ENCODE measurements around the gene CMSS1.

The CMSS1 gene

DNA sequence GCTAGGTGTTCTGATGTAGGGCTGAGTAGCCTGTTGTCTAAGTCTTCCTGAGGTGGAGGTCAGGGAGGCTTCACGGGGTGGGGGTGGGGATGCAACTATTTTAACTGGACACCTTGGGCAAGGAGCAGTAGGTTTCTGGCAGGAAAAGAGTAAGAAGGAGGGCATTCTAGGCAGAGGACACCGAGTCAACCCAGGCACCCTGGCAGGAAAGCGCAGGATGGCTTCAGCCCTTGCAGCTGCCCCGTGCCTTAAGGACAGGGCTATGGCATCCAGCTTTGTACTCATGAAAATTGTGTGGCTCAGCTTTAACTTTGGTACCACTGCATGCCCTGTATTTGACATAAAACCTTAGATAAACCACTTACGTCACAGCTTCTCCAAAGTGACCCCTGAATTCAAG, 303.0 kb downstream of the CMSS1 start:
- no peak for FAIRE-seq

- no peak for FAIRE-seq
These were observed 304.7 kb downstream of the CMSS1 start for GRCh38 chr3:100122321-100122720.

- FAIRE-seq = no peak
These were observed 305.4 kb downstream of the CMSS1 start for GRCh38 chr3:100123112-100123511.

- no peak for FAIRE-seq
These were observed 306.6 kb downstream of the CMSS1 start for GRCh38 chr3:100124201-100124761.

- FAIRE-seq = no peak
These were observed 307.7 kb downstream of the CMSS1 start for GRCh38 chr3:100125161-100125938.

DNA sequence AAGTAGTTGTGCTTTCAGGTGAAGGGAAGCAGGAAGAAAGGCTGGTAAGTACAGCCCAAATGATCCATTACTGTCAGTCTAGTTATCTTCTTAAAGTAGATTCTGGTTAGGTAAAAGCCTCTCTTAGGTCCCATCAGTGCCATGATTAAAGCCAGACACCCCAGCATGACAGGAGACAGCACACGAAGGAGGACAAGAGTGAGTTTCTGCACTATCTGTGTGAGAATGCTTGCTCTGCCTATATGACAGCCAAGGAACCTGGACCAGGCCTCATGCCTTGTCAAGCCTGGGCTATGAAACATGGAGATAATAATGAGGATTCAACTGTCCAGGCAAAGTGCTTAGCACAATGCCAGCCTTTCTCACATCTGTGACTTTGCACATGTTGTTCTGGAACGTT, 310.1 kb downstream of the CMSS1 start:
- FAIRE-seq = no peak

DNA sequence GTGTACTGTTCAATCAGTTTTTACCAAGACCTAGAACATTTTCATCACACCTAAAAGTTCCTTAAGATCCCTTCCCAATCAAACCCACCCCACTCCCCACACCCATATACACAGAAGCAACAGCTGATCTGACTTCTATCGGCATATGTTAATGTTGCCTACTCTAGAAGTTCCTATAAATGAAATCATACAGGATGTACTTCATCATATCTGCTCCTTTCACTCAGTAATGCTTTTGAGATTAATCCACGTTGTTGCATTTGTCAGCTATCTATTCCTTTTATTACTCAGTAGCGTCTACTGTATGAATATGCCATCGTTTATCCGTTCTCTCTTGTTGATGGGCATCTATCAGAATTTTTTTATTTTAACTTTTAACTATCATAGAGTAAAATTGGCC, 310.9 kb downstream of the CMSS1 start:
- FAIRE-seq = no peak

DNA sequence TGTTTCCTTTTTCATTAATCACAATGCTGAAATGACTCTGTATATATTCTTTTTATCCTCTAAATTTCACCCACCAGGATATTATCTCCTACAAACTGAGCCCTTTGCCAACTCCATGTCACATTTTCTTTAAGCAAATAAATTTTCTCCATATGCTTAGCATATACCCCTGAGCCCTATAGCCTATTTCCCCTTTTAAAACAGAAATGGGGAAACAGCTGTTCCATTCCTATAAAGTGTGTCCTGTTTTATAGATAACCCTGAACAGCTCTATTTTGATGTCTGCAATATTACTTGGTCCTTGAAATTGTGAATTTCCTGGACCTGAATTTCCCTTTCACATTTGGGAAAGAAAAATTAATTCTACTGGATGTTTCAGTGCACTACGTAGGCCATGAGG, 312.3 kb downstream of the CMSS1 start:
- no peak for FAIRE-seq

DNA sequence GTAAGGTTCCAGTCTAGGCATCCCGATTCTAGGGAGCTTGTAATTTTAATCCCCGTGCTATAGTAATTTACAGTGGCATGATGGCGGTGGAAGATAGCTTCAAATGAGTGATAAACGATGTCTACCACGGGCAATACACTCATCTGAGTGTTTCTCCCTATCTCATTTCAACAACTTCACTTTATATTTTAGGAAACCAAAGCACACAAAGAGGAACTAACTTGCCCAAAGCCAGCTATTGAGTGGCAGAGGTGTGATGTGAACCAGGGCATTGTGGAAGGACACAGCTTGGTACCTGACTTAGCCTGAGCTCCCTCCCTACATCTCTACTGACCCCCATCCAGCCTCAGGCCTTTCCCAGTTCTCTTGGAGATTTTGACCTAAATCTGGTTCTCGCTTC, 313.6 kb downstream of the CMSS1 start:
- FAIRE-seq = no peak

GRCh38 chr3:100136921-100137320, 319.3 kb downstream of the CMSS1 start:
- no peak for FAIRE-seq

DNA sequence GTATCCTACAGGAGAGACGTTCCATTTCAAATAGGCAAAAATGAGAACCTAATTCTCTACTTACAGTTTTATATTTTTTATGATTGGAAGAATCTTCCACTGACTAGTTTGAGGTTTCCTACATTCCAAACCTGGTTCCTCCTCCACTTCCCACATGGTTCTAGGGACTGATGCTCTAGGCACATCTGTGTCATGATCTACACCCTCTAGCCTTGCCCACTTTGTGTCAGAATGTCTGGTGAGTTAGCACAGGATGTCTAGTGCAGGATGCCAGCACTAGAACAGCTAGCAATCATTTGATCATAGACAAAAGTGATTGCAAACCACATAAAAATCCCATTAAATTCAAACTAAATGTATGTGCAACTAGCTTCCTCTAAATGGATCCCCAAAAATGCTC, 323.3 kb downstream of the CMSS1 start:
- no peak for FAIRE-seq

- FAIRE-seq = no peak
These were observed 323.9 kb downstream of the CMSS1 start for GRCh38 chr3:100141586-100141985.

- FAIRE-seq = no peak
These were observed 326.7 kb downstream of the CMSS1 start for GRCh38 chr3:100144255-100144866.

- no peak for FAIRE-seq
These were observed 331.5 kb downstream of the CMSS1 start for GRCh38 chr3:100149130-100149529.

DNA sequence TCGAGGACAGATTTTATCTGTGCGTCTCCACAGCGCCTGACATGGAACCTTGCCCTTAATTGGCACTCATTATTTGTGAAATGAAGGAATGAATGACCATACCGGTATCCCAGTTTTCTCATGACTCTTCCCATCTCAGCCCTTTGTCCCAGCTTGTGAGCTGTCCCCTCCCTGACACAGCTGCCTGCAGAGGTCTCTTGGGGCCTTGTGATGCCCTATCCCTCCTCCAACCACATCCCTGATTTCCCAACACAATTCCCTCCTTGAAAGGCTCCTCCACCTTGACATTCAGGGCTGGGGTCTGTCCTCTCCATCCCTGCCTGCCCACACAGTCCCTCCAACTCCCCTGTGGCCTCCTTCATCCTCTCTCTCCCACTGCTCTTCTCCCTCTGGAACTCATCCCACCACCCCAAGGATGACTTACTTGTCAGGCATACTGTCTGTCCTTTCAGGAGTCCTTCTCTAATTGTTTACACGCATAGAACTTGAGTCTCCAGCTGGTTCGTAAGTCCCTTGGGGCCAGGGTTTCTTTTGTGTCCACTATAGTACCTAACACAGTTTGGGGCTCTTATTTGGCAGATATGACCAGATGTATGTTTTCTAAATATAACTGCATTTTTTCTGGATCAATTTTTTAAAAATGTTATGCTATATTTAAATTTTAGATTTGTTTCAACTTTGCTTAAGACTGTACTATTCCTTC, 332.2 kb downstream of the CMSS1 start:
- no peak for FAIRE-seq

GRCh38 chr3:100150473-100150872, 332.8 kb downstream of the CMSS1 start:
- FAIRE-seq = no peak

GRCh38 chr3:100151024-100151707, 333.5 kb downstream of the CMSS1 start:
- no peak for FAIRE-seq

DNA sequence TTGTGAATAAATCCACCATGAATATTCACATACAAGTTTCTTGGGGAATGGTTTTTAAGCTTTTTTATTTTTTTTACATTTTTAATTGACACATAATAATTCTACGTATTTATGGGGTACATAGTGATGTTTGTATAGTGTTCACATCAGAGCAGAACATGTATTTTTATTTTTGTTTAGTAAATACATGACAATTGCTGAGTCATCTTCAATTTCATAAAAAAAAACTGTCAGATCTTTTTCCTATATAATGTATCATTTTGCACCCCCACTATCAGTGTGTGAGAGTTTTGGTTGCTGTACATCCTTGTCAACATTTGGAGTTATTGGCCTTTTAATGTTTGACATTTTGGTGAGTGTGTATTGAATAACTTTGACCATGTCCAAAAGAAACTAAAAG, 336.5 kb downstream of the CMSS1 start:
- no peak for FAIRE-seq

DNA sequence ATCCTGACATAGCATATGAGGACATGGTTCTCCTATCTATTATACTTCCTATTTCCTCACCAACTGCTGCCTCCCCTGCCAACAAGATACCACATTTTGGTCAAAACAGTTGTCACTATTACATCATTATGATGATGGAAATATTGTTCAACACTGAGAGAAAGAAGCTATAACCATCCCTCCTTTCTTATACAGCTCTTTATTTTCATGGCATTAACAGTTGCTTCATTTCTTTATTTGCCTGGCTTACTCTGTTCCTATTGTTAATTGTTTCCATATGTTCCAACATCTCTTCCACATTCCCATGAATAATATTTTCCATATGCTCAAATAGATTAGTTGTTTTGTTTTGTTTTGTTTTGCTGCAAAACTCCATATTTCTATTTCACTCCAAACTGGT, 337.5 kb downstream of the CMSS1 start:
- no peak for FAIRE-seq

DNA sequence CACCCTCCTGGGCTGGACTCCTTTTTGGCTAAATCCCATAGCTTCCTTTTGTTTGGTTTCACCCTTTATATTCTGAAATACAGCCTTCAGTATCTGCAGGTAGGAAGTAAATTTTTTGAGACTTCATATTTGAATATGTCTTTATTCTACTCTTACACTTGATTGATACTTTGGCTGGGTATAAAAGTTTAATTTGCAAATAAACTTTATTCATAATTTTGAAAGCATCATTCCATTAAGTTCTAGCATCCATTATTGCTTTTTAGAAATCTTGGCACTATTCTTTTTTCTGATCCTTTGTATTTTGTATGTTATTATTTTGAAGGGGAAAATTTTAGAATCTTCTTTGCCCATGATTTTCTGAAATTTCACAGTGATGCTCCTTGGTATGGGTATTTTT, 337.9 kb downstream of the CMSS1 start:
- no peak for FAIRE-seq

- no peak for FAIRE-seq
These were observed 340.0 kb downstream of the CMSS1 start for GRCh38 chr3:100157685-100158084.

- no peak for FAIRE-seq
These were observed 341.3 kb downstream of the CMSS1 start for GRCh38 chr3:100158918-100159330.
